ENCODE results near the gene ENTR1.

ENTR1 gene, protein sequence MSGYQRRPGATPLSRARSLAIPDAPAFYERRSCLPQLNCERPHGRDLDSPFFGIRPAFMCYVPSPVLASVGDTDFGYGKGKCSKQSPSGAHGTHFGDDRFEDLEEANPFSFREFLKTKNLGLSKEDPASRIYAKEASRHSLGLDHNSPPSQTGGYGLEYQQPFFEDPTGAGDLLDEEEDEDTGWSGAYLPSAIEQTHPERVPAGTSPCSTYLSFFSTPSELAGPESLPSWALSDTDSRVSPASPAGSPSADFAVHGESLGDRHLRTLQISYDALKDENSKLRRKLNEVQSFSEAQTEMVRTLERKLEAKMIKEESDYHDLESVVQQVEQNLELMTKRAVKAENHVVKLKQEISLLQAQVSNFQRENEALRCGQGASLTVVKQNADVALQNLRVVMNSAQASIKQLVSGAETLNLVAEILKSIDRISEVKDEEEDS

DNA sequence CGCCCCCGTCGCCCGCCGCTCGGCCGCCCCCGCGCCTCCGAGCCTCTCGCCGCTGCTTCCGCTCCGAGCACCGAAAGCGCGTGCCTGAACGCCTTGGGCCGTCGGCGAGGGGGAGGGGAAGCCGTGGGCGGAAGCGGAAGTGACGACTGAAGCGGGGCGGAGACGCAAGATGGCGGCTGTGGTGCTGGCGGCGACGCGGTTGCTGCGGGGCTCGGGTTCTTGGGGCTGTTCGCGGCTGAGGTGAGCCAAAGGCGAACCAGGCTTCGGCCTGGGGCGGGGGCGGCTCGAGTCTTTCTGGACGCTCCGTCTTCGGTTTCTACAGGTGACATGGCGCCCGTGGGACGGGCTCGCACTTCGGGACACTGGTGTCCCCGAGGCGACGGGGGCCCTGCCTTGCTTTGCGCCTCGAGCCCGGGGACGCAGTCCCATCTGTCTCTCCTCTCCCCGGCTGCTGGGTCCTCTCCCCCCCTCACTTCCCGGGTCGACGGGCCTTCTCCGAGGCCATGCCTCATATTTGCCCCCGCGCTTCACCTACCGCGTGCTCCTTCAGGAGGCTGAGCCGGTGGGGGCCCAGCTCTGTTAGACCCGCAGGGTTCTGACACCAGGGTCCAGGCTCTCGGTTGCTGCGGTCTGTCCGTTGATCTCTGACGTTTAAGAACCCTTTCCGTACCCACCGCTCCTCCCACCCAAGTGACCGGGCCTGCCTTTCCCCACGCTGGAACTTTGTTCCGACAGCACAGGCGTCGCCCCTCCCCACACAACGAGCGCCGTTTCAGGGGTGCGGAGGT, at the start of gene ENTR1, which contains the start of gene PMPCA:
TSS of gene ENTR1 (minus strand) at position 115 of the 788 bp plus-strand sequence. CDS start 217 bp downstream, outside the sequence.
TSS of gene PMPCA (plus strand) at position 159 of the 788 bp plus-strand sequence. CDS start at position 170, 11 bp downstream.
- DNase-seq, result peak; percentile 93

DNA sequence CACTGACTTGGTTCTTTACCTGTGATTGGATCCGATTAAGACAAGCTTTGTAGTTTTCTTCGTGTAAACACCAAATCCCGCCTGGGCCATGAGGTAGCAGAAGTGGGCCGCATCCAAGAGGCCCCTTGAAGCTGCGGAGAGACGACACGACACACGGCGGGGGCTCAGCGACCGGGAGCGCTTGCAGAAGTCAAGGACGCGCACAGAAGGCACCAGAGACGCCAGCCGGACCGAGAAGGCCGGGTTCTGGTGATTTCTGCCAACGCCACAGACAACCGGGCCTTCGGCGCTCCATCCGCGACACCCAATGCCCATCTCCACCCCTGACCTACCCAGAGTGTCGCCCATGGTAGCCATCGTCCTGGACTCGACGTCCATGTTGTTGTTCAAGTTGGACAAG, 49.0 kb upstream of the ENTR1 start:
- DNase-seq, result no peak

DNA sequence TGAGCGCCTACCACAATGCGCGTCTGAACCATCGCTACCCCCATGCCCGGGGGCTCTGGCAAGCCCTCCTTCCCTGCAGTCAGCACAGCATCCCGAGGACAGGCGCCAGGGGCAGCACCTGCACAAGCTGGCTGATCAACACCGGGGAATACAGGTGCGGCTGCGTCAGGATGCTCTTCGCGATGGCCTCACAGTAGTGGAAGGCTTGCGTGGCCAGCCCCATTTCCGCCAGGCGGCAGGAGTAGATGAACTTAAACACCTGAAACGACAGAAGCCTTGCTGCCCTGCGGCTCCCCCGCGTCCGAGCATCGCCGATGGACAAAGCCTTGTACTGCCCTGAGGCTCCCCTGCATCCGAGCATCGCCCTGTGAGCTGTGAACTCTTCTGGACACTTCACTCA, 46.9 kb upstream of the ENTR1 start:
- DNase-seq, result no peak

DNA sequence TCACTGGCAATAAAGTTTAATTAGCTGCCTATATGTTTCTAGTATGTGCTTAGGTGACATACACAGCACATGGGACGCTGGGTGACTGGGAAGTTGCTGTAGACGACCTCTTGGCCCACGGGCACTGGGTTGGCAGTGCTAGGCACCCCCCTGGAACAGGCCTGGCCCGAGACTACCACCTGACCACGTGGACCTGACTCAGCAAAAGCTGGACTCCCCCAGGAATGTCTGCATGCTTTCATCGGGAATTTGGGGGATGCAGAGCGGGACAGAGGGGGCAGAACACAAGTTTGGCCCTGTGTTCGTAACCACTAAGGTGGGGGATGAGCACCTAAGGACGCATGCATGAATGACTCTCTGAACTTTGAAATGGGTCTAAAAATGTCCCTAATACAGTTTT, 45.8 kb upstream of the ENTR1 start:
- no peak for DNase-seq

DNA sequence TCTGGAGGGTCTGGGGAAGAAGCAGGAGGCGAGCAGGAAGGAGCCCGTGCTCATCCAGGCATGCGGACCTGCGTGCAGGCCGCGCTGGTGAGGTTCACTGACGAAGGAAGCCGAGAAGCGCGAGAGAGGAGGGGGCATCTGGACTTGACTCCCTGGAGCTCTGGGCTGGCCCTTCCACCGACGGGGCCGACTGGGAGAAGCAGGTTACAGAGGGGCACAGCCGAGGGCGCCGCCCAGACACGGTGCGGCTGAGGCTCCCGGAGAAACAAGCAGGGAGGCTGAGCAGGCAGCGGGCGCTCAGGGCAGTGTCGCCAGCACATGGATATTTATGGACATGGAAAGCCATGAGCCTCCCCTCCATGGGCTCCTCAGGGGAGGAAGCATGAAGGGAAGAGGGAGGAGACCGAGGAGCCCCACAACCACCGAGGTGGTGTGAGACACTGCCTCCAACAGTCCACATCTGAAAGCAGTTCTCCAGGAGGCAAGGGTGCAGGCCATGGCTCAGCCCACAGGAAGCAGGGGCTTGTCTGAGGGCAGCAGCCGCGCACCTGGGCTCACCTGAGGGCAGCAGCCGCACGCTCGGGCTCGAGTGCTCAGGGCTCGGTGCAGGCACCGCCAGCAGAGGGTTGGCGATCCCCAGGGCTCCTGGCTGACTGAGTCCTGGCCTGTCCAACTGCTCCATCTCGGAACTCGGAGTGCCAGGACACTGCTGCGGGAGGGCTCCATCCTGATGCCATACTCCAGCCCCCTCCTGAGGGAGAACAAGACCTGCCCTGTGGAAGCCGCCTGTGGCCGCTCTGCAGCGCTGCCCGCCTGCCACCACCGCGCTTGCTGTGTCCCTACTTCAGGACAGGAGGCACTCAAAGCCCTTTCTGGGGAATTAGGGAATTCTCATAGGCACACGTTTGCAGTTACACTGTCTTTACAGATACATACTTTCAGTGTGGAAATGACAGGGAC, 44.9 kb upstream of the ENTR1 start:
- no peak for DNase-seq

DNA sequence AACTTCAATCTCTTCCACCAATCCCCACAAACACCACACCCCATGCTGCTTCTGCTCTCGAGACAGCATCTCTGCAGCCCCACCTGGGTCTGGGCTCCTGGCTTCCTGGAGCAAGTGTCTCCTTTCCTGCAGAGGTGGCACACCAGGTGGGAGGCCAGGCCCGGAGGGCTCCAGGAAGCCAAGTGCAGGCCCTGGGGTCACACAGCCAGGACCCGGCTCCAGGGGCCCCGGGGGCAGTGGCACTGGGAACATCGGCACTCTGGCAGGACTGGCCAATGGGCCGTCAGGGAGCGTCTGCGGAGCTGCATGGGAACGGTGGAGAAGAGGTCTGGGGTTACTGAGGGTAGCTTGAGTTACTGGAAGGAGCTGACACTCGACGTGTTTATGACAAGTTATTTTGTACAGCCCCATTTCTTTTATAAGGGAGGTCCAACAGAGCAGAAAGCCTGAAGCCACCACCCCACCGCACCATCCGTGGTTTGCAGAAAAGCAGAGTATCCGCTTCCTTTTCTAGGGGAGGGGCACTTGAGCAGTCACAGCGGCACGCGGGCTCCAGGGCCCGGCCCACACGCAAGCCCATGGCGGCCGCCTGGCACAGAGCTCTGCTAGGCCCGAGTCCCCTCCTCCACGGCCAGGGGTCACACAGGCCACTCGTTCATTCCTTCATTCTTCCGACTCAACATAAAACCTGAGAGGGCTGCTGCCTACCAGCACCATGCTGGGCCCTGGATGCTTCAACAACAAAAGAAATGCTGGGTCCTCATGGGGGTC, 43.8 kb upstream of the ENTR1 start:
- DNase-seq, result no peak

DNA sequence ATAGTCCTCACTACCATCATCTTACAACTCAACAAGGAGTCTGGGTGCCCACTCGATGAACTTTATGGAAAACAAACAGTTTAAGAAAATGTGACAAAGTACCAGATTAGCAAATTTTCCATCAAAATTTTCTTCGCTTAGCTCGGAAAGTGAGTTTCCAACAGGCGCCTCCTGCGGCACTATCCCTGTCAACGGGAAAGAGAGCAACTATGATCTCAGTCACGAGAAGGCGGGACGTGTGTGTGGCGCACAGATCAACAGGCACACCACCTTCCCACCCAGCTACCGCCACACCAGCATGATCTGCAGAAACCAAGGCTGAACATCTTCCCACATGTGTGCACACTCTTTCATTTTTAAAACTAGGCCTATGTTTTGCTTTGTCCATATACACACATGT, 42.9 kb upstream of the ENTR1 start:
- DNase-seq, result no peak

DNA sequence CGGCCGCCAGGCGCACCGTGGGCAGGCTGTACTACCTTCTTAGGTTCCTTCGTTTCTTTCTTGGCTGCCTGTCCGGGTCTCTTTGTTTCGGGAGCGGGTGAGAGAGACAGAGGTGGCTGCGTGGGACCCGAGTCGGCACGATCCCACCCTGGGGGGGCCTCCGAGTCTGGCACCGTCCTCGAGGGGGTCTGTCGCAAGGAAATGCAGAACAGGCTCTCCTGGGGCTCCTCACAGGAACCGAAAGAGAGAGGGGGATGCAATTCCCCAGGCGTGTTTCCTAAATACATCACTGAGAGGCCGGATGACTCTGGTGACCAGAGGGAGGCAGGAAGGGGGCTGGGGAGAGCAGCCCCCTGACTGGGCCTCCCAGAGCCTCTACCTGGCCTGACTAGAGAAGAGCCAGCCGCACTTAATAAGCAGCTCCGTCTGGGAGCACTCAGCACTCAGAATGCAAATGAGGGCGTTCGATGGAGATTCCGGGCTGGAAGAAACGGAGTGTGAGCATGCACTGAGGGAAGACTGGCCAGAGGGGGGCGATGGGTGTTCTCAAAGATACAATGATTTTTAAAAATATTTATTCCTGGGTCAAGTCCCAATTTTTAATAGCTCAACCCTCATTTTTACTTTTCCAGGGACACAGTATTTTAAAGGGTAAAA, 40.9 kb upstream of the ENTR1 start:
- DNase-seq, result no peak

DNA sequence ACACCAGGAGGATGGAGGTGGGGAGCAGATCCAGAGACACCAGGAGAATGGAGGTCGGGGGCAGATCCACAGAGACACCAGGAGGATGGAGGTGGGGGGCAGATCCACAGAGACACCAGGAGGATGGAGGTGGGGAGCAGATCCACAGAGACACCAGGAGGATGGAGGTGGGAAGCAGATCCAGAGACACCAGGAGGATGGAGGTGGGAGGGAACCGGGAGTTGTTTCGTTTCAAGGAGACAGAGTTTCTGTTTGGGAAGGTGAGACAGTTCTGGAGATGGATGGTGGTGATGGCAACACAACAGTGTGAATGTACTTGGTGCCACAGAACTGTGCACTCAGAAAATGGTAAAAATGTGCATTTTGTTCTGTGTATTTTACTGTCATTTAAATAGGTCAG, 38.2 kb upstream of the ENTR1 start:
- DNase-seq, result no peak

DNA sequence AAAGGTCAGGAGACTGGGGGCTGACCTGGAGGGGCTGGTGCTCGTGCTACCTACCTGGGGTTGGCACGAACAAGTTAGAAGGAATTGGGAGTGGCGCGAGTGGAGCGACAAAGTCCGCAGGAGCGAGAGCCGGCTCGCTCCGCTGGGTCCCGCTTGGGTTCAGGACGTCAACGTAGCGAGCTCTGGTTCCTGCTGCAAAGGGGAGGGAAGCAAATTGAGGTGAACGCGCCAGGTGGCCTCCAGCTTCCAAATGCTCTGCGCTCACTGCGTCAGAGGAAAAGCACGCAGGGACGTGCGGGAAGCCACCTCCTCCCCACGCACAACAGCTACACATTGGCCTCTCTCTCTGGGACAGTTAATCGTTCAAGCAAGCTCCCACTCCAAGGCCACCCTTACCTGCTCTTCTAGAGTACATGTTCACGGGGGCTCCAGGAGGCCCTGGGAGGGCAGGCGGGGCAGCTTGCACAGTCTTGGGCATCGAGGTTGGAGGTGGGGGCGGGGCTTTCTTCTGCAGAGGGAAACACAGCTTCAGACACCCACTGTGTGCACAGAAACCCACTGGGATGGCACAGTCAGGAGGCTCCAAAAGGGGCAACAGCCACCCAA, 36.9 kb upstream of the ENTR1 start:
- no peak for DNase-seq

DNA sequence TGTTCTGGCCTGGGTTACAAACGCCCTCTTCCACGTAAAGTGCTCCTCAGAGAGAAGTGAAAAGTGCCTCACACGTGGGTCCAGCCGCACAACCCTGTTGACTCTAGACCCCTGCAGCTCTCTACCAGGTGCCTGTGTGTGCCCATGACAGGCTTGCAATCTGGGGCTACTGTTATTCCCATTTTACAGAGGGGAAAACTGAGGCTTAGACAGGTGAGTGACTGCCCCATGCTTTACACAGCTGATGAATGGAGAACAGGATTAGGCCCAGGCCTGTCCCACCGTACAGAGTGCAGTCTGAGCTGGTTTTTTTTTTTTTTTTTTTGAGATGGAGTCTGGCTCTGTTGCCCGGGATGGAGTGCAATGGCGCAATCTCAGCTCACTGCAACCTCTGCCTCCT, 35.4 kb upstream of the ENTR1 start:
- DNase-seq, result no peak

DNA sequence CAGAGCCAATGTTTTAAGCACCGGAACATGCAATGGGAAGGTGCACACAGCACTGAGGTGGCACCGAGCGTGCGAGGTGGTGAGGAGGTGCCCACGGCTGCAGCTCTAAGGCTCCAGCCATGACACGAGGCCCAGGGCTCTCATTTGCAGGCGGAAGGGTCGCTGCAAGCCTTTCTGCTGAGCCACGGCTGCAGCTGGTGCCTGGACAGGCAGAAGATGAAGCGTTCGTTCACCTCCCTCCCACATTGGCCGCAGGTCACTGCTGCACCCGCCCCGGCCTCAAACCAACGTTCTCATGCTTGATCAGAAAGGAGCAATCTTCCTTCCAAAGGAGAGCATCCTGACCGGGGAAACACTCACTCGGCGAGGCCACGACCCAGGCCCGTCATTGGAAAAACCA, 33.7 kb upstream of the ENTR1 start:
- DNase-seq, result no peak

DNA sequence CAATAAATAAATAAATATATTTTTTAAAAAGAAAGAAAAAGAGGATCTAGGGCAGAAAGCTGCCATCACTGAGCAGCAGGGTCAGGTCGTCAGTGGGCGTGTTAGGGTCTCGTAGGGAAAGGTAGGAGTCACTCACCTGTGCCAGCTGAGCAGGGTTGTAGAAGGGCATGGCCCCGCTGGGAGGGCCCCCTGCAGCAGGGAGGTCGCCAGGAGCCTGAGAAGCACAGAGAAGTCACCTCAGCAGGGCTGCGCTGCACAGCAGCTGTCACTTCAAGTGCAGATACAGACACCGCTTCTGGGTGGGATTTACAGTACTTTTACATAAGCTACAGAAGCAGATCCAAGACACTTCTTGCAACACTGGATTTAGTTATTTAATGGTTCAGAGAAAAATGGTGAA, 33.3 kb upstream of the ENTR1 start:
- DNase-seq, result no peak

DNA sequence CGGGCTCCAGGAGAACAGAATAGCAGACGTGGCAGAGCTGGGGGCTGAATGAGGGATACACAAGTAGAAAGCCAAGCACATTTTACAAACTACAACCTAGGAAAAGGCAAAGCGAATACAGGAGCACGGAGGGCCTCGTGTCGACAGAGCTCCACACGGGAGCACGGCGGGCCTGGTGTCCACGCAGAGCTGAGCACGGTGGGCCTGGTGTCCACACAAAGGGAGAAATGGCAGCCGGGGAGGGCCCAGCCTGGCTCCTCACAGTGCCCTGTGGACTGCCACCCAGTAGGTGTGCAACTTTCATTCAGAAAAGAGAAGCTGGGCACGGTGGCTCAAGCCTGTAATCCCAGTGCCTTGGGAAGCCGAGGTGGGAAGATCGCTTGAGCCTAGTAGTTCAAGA, 32.7 kb upstream of the ENTR1 start:
- no peak for DNase-seq

DNA sequence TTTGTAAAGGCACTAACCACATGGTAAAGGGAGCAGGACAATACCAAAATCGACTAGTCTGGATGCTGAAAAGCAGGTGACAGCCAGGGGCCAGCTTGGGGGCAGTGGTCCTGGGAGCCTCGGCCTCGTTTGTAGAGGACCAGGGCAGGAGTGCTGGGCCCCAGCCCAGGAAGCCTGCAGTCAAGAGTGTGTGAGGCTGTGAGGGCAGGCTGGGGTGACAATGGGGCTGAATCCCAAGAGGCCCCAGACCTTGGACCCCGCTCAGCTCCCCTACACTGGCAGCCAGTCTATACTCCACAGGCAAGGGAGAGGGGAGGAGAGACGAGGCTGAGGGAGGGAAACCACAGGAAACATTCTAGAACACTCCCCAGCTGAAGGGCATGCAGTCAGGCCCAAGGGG, 31.9 kb upstream of the ENTR1 start:
- no peak for DNase-seq

DNA sequence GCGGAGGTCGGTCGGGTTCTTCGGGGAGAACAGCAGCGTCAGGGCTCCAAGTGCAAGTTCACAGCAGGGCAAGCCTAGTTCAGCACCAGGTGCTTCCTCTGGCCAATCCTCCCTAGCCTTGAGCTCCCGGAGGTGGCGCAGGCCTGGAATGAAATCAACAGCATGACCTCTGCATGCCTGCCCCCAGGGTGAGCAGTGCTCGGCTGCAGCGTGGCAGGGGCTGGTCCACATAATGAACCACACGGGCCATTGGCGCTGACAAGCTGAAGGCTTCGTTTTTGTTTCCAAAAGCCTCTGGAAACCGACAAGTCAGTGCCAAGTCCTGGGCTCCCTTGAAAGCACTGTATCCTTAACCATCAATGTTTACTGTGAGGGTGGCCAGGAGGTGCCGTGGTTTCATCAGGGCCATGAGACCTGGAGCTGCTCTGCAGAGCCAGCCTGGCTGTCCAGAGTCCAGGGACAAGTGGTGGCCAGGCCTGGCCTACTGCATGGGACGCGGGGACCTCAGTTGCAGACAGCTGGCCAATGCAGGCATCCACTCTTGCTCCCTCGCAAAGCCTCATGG, 31.3 kb upstream of the ENTR1 start:
- DNase-seq, result no peak

DNA sequence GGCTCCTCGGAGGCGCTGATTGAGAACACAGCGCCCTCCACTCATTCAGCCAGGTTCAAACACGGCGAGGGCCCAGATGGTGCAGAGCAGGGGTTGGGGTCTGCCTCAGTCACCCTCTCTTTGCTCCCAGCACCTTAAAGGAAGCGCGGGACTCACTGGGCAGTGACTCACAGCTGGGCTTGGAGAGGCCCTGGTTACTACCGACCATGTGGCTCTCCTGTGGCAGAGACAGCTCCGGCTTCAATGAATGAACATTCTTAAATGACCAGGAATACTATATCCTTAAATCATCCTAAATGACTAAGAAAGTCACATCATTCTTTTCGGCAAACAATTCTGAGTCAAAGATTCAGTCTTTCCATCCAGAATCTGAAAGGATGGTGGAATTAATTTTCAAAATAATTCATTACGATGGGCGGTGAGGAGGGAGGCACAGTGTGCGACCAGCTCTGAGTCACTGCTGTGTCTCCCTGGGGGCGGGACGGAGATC, 30.8 kb upstream of the ENTR1 start:
- no peak for DNase-seq

DNA sequence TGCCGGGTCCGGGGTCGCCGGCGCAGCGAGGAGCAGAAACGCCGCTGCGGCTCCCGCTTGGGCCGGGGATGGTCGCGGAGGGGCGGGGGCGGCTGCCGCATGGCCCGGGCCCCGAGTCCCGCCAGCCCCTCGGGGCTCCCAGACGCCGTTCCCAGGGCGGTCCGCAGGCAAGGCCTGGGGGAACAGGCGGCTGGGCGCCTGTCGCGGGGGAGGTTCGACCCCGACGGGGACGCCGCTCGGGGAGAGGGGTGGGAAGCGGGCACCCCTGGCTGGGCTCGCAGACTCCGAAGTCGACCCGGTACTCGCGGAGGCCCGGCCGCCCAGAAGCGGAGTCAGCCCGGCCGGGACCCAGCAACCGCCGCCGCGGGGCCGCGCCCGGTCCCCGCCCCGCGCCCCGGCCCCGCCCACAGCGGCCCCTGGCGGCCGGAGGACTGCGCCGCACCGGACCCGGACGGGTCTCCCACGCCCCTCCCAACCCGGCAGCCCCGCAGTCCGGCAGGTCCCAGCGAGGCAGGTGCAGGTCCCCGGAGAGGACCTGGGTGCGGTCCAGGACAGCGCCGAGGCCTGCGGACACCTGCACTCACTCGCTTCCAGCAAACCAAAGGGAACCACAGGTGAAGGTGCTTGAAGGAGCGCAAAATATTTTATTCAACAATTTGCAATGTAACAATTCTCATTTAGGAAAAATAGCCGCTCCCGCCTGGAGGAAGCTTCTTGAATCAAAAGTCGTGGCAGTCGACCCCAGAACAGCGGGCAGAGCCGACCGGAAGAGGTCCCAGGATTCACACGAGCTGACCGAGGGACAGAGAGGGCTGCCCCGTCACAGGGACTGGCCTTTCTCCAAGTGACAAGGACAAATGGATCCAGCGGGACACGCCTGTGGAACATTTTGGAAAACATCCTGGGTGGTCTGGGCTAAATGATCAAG, 29.3 kb upstream of the ENTR1 start, which contains the start of gene INPP5E:
TSS of gene INPP5E (minus strand) at position 365 of the 928 bp plus-strand sequence. CDS start 426 bp downstream, outside the sequence.
- peak; percentile 77 for DNase-seq

Data from NCI-H2171 (cell line).